Kidney epithelial cell (primary cell): Measurements from ENCODE around the gene CROT. TPM values are rescaled to one million over a fixed set of nuclear protein-coding genes. Genes with fewer than 3 reads are reported as not detected.

Experiments
- DNase-seq: peaks from one replicate; pipeline ENCODE4 v3.0.0-alpha.2; 2010; ENCODE audit warnings: low read depth
- H3K27me3 ChIP-seq: 2 replicates; pipeline ENCODE4 v1.6.0; 2011; ENCODE audit warnings: low read length; ENCODE audit not compliant: control insufficient read depth, insufficient read depth
- H3K36me3 ChIP-seq: 2 replicates; pipeline ENCODE4 v1.5.1; 2011; ENCODE audit warnings: low read length; ENCODE audit not compliant: control insufficient read depth, insufficient read depth
- H3K4me3 ChIP-seq: 2 replicates; pipeline ENCODE4 v1.5.1; 2011; ENCODE audit warnings: low read depth, mild to moderate bottlenecking, control low read depth, low read length
- CTCF ChIP-seq: IDR thresholded peaks from 2 replicates; pipeline ENCODE4 v1.5.1; 2011; ENCODE audit warnings: mild to moderate bottlenecking, moderate library complexity, low read length, control low read depth, inconsistent platforms; ENCODE audit not compliant: insufficient read depth, poor library complexity, severe bottlenecking
- total RNA-seq: library from RNA; depleted of rRNA; stranded (reverse); fragments of >200 nt; gene quantifications from 2 replicates; pipeline ENCODE4 v1.2.3, GENCODE V29; 2015

CROT gene
- total RNA-seq, 1 donor from 2014 or later, result 5.7 TPM

- Histone ChIP-seq H3K36me3 (no peaks in the 10 kb centered on the region), H3K4me3 (no peak overlapping the region)
- no peak for TF ChIP-seq CTCF
Observed at GRCh38 chr7:87391020-87391701, 45.7 kb downstream of the CROT start.

GRCh38 chr7:87395442-87396020, 50.1 kb downstream of the CROT start:
- TF ChIP-seq CTCF, result no peak
- Histone ChIP-seq H3K36me3 (no peaks in the 10 kb centered on the region), H3K27me3 (no peaks in the 10 kb centered on the region), H3K4me3 (no peak overlapping the region)
- DNase-seq, result no peak

More at GRCh38 chr7:87391020-87391701, 45.7 kb downstream of the CROT start:
- H3K27me3 ChIP-seq, result no peaks in the 10 kb centered on the region
- DNase-seq, result no peak

GRCh38 chr7:87398446-87398845, 53.0 kb downstream of the CROT start:
- no peaks in the 10 kb centered on the region for H3K36me3 ChIP-seq
- no peak for TF ChIP-seq CTCF
- no peak overlapping the region for H3K4me3 ChIP-seq
- no peaks in the 10 kb centered on the region for H3K27me3 ChIP-seq
- DNase-seq, result peak; percentile 69

GRCh38 chr7:87404674-87405073, 59.2 kb downstream of the CROT start:
- TF ChIP-seq CTCF, result no peak
- no peaks in the 10 kb centered on the region for H3K27me3 ChIP-seq
- no peak overlapping the region for H3K4me3 ChIP-seq
- no peaks in the 10 kb centered on the region for H3K36me3 ChIP-seq
- DNase-seq, result no peak

- TF ChIP-seq CTCF, result no peak
- H3K27me3 ChIP-seq, result no peaks in the 10 kb centered on the region
- no peaks in the 10 kb centered on the region for H3K36me3 ChIP-seq
- no peak overlapping the region for H3K4me3 ChIP-seq
- DNase-seq, result no peak
Observed at GRCh38 chr7:87411186-87411585, 65.7 kb downstream of the CROT start.

GRCh38 chr7:87413029-87413428, 67.6 kb downstream of the CROT start:
- Histone ChIP-seq H3K36me3 (no peaks in the 10 kb centered on the region), H3K27me3 (no peaks in the 10 kb centered on the region), H3K4me3 (no peak overlapping the region)
- no peak for TF ChIP-seq CTCF
- DNase-seq, result no peak
